ENCODE measurements around the gene FAM170B. TPM values are rescaled to one million over a fixed set of nuclear protein-coding genes. Genes with fewer than 3 reads are reported as not detected.

Gene FAM170B
- total RNA-seq, 6 experiments from 2014 or later = not detected

GRCh38 chr10:49089557-49090188, 44.1 kb downstream of the FAM170B start:
- ATAC-seq = no peak
- 87% methylated on average over 3 of the region's 3 CpGs for WGBS (ENCODE audit: insufficient coverage, low coverage, low lambda C conversion rate, missing lambda C conversion rate)
- Histone ChIP-seq H3K4me1 (no peaks in the 10 kb centered on the region), H3K27ac (no peak overlapping the region), H3K36me3 (no peaks in the 10 kb centered on the region), H3K27me3 (no peaks in the 10 kb centered on the region), H3K9me3 (no peaks in the 10 kb centered on the region), H3K4me3 (no peak overlapping the region)
- intact Hi-C loops (cut with DNase I) = no loop called here
- no peak for DNase-seq
- TF ChIP-seq POLR2A (IDR thresholded peaks at IDR 0.05) = no peak
- TF ChIP-seq, protein P1, sequence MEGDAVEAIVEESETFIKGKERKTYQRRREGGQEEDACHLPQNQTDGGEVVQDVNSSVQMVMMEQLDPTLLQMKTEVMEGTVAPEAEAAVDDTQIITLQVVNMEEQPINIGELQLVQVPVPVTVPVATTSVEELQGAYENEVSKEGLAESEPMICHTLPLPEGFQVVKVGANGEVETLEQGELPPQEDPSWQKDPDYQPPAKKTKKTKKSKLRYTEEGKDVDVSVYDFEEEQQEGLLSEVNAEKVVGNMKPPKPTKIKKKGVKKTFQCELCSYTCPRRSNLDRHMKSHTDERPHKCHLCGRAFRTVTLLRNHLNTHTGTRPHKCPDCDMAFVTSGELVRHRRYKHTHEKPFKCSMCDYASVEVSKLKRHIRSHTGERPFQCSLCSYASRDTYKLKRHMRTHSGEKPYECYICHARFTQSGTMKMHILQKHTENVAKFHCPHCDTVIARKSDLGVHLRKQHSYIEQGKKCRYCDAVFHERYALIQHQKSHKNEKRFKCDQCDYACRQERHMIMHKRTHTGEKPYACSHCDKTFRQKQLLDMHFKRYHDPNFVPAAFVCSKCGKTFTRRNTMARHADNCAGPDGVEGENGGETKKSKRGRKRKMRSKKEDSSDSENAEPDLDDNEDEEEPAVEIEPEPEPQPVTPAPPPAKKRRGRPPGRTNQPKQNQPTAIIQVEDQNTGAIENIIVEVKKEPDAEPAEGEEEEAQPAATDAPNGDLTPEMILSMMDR (IDR thresholded peaks at IDR 0.05) = no peak

DNA sequence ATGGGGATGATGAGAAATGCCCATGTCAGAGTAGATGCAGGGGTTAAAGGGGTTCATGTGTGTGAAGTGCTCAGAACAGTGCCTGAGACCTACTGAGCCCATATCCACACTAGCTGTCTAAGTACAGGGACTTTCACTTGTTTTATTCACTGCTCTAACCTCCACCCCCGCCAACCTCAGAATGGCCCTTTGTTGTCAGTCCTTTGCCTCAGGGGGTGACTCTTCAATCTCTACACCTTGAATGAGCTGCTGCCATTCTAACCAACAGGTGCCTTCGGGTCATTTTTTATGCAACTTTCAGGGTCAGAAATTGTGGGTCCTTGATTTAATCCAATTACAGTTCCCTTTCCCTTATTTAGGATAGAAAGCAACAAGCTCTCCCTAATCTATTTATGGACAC, 44.7 kb downstream of the FAM170B start:
- DNase-seq = no peak
- Histone ChIP-seq H3K9me3 (no peaks in the 10 kb centered on the region), H3K4me1 (peaks cover 0 to 2% (median 0%) of the 10 kb centered on the region in 4 donors), H3K27me3 (no peaks in the 10 kb centered on the region), H3K27ac (no peak overlapping the region), H3K36me3 (no peaks in the 10 kb centered on the region), H3K4me3 (no peak overlapping the region)
- WGBS (ENCODE audit: insufficient coverage, low coverage, low lambda C conversion rate, missing lambda C conversion rate) = 86% methylated on average over 2 of the region's 2 CpGs
- TF ChIP-seq, protein P1 (IDR thresholded peaks at IDR 0.05) = no peak
- no peak for TF ChIP-seq POLR2A (IDR thresholded peaks at IDR 0.05)
- intact Hi-C loops (cut with DNase I) = no loop called here
- ATAC-seq = no peak

- H3K9me3 ChIP-seq = no peaks in the 10 kb centered on the region
- peaks cover 0 to 25% (median 9%) of the 10 kb centered on the region in 4 donors for H3K4me1 ChIP-seq
- no peak overlapping the region for H3K4me3 ChIP-seq
- intact Hi-C loops (cut with DNase I) = no loop called here
- H3K27me3 ChIP-seq = no peaks in the 10 kb centered on the region
- no peak for ATAC-seq
- no peak overlapping the region for H3K27ac ChIP-seq
- WGBS (ENCODE audit: insufficient coverage, low coverage, low lambda C conversion rate, missing lambda C conversion rate) = 80% methylated on average over 3 of the region's 3 CpGs
- TF ChIP-seq, protein P1 (IDR thresholded peaks at IDR 0.05) = no peak
- TF ChIP-seq POLR2A (IDR thresholded peaks at IDR 0.05) = no peak
- DNase-seq = no peak
- no peaks in the 10 kb centered on the region for H3K36me3 ChIP-seq
Observed at GRCh38 chr10:49086889-49087288, 46.9 kb downstream of the FAM170B start.

DNA sequence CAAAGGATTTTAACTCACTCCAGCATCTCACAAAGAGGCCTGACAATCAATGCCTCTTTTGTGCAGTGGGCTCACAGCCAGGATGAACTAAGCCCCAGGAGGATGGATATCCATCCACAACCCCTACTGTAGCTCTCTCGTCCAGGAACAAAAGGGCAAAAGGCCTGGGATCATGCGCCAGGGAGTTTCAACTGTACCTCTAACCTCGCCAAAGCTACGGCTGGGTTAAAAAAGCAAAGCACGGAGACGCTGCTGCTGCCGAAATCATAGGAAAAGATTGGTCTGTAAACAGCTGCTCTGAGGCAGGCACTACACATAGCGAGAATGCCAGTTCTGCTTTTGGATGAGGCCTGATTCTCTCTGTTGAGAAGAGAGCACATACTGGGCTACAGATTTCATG, 50.6 kb downstream of the FAM170B start:
- WGBS (ENCODE audit: insufficient coverage, low coverage, low lambda C conversion rate, missing lambda C conversion rate) = 7% methylated on average over 4 of the region's 8 CpGs
- H3K27me3 ChIP-seq = no peaks in the 10 kb centered on the region
- TF ChIP-seq POLR2A (IDR thresholded peaks at IDR 0.05) = no peak
- TF ChIP-seq, protein P1 (IDR thresholded peaks at IDR 0.05) = no peak
- H3K27ac ChIP-seq = peak overlapping the region in 2 of 3 donors; percentile 24 to 26
- H3K36me3 ChIP-seq = no peaks in the 10 kb centered on the region
- no peak overlapping the region for H3K4me3 ChIP-seq
- intact Hi-C loops (cut with DNase I) = no loop called here
- ATAC-seq (peak; percentile 28 to 49 (median 41)), DNase-seq (peak in 2 of 3 donors; percentile 69 to 77)
- peaks cover 0 to 61% (median 22%) of the 10 kb centered on the region in 4 donors for H3K4me1 ChIP-seq
- no peaks in the 10 kb centered on the region for H3K9me3 ChIP-seq

All from right lobe of liver (tissue), 6 donors.